ACHN (cell line): ENCODE data around the gene CCM2.

Experiments
- DNase-seq: peaks from one replicate; pipeline ENCODE4 v3.0.0-alpha.2; 2015
- in situ Hi-C: cut with HindIII; loops from 2 replicates; pipeline ENCODE4 v1.10.0; 2017; ENCODE audit warnings: low sequenced_read_pairs, low pct_ligation_motif_present, low pct_unique_long_range_greater_than_20kb

The CCM2 gene

DNA sequence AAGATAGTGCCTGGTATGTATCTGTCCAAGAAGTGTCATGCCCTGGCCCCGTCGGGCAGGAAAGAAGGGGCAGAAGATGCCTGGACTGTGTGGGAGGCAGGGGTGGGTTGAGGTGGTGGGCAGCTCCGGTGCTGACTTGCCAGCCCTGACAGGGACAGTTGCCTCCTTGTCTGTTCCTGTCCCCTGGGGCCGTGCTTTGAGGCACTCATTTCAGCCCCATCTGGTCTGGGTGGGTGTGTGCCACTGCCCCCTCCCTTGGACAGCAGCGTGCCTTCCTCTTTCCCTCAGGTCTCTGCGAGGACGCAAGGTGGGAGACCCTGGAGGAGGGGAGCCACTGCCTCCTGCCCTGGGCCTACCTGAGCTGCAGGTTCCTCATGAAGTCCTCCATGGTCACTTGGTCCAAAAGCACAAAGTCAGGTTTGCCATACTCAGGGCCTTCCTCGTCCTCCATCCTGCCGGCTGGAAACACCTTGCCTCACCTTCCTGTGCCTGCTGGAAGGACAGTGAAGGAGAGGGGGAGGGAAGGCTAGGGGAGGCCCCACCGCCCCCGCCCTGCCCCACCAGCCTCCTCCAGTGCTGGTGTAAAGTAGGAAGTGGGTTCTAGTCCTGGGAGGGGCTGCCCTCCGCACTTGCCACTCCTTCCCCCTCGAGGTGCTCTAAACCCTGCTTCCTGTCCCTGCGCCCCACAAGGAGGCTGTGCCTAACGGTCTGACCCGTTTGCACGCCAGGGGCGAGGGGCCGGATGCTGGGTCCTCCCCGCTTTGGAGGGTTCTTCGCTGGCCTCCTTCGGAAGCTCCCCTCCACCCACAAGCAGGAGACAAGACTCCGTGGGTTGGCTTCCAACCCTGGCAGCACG, 21.3 kb upstream of the CCM2 start, which contains the start of gene MYO1G:
MYO1G (minus strand) TSS at position 505 of the 856 bp plus-strand sequence; CDS start at position 451, 54 bp downstream.
- in situ Hi-C loops, result no loop called here
- no peak for DNase-seq

DNA sequence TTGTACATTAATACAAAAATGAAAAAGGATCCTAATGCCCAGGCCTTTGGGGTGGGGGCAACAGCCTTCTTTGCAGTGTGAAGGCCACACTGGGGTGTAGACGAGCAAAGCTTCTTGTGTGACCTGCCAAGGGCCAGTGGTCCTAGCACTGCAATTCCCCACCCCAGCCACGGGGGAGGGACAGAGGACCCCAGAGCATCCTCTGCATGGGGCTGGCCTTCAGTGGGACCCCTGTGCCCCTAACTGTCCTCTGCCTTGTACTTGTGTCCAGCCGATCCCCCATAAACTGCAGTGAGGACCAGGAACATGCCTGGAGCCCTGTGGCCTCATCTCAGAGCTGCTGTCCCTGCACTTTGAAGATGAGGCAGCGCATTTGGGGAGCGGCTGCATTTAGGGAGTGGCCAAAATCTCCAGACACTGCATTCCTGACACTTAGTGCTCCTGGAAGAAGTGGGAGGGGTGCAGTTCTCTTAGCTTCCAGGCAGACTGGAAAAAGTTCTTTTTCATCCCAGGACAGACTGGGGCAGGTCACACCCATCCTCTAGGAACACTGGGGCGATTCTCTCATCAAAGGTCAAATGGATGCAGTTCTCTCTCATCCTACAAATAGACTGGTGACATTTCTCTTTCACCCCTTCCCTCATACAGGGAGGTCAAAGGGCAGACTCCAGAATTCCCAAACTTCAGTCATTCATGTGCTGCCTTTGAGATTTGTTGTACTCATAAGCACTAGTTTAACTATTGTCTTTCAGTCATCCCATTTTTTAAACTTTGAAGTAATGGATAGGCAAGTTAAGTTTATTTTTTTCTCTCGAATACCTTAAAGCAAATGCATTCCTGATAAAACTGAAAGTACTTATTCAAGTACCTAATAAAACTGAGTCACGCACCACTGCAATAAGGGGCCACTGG, 20.3 kb upstream of the CCM2 start:
- in situ Hi-C loops, result no loop called here
- no peak for DNase-seq

DNA sequence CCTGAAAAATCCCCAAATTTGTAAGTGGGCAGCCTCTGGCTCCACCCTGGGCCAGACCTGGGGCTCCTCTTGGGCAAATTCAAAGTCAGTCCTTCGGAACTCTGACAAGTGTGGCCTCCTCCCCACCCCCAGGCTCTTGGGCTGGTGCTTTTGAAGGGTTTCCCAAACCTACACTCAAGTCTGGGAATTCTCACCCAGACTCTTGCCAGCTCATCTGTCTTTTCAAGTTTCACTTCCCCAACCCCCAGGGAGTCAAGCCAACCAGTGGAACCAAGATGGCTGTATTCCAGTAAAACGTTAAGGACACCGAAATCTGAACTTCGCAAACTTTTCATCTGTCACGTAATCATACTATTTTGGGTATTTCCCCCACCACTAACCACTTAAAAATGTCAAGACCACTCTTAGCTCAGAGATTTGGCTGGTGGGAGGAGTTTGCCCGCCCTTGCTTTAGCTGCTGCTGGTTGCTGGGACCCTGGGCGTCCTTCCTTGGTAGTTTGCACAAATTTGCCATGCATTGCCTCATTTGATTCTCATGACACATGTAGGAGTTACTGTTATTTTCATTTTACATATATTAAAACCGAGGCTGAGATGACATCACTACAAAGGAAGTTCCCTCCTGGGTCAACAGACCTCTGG, 19.5 kb upstream of the CCM2 start:
- in situ Hi-C loops, result no loop called here
- peak; percentile 64 for DNase-seq

DNA sequence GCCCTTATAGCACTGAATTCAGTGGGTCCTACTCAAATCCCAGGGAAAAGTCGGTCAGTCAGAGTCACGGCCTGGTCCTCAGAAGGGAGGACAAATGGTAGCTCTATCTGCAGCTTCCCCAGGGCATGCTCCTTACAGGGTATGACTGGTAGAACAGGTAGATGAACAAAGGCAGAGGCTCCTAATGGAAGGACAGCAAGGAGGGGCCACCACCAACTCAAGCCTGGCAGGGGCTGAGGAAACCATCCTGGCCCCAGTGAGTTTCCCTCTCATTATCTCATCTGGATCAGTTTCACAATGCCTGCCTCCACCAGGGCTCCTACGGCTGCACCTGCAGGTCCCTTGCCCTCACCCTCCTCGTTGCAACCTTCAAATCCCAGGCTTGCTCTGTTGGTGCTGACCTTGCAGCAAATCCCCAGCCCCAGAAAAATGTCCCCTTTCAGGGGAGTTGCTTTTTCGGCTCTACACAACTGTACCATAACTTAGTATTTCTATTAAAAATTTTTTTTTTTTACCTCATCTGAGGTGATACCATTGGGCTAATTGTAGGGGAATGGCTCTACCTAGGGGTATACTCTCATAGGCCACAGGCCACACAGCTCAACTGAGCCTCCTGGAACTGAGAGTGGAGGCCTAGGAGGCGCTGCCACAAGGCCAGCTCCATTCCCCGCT, 18.8 kb upstream of the CCM2 start:
- no peak for DNase-seq
- in situ Hi-C loops, result no loop called here

DNA sequence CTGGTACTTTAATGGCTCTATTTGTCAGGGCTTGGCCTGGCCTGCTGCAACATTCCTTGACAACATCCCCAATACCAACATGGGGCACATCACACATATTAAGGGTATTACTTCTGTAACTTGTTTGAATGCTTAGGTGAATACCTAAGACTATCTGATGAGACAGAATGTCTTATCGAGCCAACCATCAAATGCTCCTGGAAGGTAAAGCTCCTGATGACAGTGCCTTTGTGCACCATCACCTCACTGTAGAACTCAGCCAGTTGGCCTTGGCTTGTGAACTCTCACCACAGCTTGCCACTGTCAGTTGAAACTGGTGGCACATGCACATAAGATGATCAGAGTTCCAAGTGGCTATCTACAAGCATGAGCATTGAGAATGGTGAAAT, 17.5 kb upstream of the CCM2 start:
- no peak for DNase-seq
- in situ Hi-C loops, result no loop called here

DNA sequence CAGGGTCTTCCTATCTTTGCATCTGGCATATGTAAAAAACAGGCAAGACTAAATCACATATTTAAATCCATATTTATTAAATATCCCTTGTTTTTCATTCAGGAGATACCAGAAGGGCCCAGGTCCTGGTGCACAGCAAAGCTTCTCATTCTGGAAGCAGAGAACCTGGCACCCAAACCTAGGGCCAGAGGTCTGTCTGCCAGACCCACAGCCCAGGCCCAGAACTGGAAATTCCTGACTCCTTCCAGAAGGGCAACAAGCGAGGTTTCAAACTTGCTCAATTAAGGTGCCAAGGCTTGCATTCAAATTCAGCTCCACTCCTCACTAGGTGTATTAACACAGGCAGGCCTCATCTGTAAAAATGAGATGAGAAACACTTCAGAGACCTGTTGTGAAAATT, 17.0 kb upstream of the CCM2 start:
- in situ Hi-C loops, result no loop called here
- DNase-seq, result no peak

DNA sequence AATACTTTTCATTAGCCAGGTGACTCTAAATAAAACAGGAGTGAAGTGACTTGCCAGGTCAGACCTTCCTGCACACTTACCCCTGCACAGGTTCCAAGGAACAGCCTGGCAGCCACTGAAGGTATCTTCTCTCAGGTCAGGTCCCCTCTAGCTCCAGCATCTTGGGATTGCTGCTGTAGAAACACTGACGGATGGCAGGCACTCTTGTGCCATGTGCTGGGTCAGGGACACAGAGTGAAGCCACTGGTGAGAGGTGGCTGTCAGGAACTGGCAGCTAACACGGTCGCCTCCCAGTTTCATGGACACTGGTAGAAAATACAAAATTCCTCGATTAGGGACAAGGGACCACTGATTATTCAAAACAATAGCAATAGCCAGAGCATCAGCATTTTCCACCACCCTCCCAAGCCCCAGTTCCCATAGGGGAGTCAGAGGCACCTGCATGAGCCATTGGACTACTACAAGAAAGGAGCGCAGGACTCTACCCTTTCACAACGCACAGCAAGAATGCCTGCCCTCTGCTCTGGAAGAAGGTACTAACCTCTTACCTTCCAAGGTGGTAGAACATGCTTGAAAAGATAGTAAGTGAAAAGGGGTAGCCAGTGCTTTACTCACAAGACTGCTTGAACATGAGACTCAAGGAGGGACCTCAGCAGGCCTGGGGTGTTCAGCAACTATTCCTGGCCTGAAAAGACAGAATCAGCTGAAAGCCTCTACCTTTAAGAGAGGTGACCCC, 16.1 kb upstream of the CCM2 start:
- DNase-seq, result no peak
- in situ Hi-C loops, result no loop called here

DNA sequence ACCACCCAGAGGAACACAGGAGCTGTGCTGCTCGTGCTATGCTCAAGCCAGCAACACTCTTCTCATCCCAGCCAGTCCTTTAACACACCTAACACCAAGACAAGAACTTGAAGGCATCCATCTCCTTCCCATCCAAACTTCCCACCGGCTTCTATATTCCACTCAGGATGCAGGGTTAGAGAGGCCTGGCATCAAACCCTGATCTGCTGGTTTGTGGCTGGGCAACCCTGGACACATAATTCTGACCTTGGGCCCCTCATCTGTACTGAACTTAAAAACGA, 15.6 kb upstream of the CCM2 start:
- DNase-seq, result no peak
- in situ Hi-C loops, result no loop called here

DNA sequence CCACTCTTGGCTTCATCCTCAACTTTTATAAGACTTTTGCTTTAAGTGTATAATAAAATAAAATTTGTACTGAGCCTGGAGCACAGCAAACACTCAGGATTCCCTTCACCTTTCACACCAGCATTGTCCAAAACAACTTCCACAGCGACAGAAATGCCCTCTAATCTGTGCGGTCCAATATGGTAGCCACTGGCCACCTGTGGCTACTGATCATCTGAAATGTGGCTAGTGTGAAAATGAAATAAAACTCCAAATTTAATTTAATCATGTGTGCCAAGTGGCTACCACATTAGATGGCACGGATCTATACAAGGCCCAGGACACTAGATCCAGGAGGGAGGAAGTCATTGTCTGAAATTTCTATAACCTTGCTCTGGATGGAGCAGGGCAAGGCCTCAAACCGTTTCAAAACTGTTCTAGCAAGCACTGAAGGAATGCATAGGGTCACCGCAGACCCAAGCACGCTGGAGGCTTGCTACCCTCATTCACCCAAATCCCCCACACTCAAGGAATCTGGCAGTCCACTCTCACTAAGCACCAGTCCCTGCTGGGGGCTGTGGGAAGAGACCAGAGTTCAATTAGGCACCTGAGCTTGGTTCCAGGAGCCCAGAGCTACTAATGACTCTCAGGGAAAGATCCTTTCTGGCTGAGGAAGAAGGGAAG, 14.8 kb upstream of the CCM2 start:
- no peak for DNase-seq
- in situ Hi-C loops, result no loop called here

DNA sequence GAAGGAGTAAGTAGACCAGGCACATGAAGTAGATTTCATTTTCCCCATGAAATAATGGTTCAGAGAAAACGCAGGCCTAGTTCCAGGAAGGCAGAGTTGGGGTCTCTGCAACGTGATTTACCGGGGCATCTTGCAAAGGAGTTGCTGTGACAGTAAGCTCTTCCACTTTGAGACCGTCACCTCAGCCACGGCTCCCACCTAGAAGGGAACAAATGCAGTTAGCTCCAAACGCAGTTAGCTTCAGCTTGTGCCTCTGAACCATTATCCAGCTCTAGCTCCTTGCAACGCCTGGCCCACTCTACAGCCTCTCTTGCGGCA, 14.1 kb upstream of the CCM2 start:
- DNase-seq, result no peak
- in situ Hi-C loops, result no loop called here

DNA sequence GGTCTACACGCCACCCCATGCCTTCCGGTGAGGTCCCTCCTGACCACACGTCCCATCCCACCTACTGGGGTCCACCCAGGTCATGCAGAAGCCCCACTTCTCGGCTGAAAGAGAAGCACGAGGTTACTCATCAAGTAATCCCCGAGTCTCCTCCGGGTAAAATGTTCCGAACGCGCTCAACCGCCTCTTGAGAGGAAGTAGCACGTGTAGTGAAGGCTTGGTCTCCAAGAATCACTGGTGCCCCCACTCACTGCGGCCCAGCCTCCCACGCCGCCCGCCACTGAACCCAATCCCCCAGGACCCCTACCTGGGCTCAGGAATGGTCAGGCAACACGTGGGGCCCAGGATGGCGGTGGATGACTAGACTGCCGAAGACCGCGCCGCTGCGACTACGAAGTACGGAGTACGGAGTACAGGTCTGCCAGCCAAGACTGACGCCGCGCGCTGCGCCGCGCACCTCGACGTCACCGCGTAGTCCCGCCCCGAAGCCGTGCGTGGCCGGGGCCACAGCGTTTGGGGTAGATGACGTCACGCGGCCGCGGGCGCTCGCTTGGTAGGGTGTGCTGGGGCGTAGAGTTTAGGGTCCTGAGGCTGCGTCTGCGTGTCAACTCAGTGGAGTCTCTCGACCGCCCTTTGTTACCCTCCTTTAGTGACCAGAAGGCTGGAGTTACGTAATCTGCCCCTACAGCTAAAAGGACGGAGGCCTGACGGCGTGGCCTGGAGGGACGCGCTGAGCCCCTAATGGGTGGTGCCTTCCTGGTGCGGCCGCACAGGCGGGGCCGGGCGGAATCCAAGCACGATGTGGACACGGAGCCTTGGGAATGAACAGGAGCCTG, 13.6 kb upstream of the CCM2 start:
- DNase-seq, result peak; percentile 98
- in situ Hi-C loops, result no loop called here

DNA sequence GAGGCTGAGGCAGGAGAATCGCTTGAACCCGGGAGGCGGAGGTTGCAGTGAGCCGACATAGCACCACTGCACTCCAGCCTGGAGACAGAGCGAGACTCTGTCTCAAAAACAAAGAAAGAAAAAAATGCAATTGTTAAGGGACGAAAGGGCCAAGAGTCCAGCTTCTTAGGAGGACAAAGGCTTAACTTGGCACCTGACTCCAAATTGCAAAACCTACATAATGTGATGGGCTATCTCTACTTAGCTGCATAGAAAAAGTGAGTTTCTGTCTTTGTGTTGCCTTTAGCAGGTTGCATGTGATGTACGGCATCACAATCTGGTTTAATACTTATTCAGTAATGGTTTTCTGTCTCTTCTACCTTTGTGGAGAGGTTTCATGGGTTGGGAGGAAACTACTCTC, 12.5 kb upstream of the CCM2 start:
- in situ Hi-C loops, result no loop called here
- no peak for DNase-seq

DNA sequence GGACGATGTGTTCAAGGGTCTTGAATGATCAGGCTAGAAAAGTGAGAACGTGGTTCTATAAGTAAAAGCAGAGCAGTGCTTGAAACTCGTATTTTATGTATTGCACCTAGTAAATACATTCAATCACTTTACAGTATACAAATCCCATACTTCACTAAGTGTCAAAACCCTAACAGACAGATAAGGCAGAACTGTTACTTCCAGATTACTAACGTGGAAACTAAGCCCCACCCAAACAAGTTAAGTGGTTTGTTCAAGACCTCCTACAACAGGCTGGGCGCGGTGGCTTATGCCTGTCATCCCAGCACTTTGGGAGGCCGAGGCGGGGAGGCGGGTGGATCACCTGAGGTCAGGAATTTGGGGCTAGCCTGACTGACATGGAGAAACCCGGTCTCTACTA, 12.0 kb upstream of the CCM2 start:
- in situ Hi-C loops, result no loop called here
- DNase-seq, result no peak

DNA sequence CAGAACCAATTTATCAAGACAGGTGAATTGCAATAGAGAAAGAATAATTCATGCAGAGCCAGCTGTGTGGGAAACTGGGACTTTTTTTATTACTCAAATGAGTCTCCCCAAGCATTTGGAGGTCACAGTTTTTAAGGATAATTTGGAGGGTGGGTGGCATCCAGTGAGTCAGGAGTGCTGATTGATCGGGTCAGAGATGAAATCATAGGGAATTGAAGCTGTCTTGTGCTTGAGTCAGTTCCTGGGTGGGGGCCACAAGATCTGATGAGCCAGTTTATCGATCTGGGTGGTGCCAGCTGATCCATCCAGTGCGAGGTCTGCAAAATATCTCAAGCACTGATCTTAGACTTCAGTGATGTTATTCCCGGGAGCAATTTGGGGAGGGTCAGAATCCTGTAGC, 11.3 kb upstream of the CCM2 start:
- no peak for DNase-seq
- in situ Hi-C loops, result no loop called here

DNA sequence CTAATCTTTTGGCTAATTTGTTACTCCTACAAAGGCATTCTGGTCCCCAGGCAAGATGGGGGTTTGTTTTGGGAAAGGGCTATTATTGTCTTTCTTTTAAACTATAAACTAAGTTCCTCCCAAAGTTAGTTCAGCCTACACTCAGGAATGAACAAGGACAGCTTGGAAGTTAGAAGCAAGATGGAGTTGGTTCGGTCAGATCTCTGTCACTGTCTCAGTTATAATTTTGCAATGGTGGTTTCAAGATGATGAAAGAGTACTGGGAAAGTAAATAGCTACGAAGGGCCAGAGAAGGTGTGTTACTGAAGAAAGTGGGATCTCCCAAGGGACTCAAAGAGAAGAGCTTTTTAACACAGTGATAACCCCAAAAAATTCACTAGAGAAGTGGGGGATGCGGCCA, 10.9 kb upstream of the CCM2 start:
- no peak for DNase-seq
- in situ Hi-C loops, result no loop called here

DNA sequence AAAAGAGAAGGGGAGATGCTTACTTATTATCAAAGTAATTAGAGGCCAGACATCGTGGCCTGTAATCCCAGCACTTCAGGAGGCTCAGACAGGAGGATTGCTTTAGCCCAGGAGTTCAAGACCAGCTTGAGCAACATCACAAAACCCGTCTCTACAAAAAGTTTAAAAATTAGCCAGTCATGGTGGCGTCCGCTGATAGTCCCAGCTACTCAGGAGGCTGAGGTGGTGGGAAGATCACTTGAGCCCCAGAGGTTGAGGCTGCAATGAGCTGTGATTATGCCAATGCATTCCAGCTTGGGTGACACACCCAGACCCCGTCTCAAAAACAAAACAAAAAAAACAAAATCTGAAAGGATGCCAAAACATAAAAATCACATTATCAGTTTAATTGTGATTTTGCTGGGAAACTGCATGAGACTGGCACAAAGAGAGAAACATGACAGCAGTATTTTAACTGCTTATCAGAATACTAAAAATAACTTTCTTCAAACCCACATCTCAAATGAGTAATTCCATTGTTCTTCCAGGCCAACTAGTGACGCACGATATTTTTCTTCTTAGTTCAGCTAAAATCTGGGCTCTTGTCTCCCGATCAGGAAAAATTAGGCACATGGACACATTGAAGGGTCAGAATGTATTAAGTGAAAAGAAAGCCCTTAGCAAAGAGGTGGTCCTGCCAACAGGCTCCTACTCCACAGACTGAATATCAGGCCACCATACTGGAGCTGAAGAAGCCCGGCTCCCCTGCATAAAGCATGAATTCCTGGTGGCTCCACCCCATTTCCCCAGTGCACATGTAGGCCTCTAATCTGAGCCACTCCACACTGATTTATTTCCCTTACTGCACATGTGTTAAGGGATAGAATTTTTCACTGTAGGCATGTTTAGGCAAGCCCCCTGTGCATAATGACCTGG, 9.6 kb upstream of the CCM2 start:
- in situ Hi-C loops, result no loop called here
- no peak for DNase-seq
